ENCODE data around the gene CECR2. TPM values are rescaled to one million over a fixed set of nuclear protein-coding genes. Genes with fewer than 3 reads are reported as not detected.
A peak's percentile ranks its signal among the peaks of the same experiment; 100 is the strongest.

Gene CECR2
- total RNA-seq, 1 donor from 2014 or later = 67.8 TPM

DNA sequence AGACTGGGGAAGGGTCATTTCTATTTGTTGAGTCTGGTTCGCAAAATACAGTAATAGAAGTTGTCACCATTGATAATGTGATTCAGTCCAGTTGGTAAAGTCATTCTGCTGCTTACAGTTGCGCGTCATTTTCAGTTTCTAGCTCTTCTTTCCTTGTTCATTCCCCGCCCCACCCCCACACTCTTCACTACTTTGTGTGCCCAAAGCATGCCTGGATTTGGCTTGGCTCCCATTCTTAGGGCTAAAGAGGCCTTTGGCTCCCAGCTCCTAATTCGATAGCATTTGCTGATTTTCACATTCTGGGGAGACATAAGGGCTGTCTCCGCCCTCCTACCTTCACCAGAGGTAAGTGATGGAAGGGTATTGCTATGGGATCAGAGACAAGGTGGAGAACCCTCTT is 43.0 kb downstream of the CECR2 start:
- peak overlapping the region; percentile 78 for H3K27ac ChIP-seq

DNA sequence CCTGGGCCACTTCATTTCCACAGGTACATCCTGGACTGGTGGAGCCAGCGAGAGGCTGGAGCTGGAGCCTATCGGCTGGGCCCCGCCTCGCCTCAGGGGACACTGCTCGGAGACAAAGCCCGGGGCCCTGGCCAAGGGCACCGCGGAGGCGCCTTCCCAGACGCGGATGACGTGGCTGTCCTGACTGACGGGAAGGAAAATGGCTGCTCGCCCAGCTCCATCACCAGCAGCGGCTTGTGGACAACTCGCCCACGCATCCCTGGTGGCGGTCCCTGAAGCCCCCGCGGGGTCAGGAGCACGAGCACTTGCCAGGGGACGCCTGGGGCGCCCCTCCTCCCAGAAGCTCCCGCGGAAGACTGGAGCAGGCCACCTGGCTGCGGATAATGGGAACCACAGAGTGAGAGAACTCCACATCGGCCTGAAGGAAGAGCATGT is 49.6 kb downstream of the CECR2 start:
- H3K27ac ChIP-seq = peak overlapping the region; percentile 13
- peaks cover 100% of the 10 kb centered on the region for H3K79me2 ChIP-seq (ENCODE audit: low read depth)
- H4K20me1 ChIP-seq (ENCODE audit: low read depth) = peaks cover 98% of the 10 kb centered on the region
- Mint-ChIP-seq H3K9me3 (peaks cover 37% of the 10 kb centered on the region), H3K4me3 (no peak overlapping the region), H3K27me3 (ENCODE audit: insufficient read depth, low read depth) (peaks cover 5% of the 10 kb centered on the region), H3K4me1 (peaks cover 2% of the 10 kb centered on the region), H3K36me3 (peaks cover 38% of the 10 kb centered on the region), H3K27ac (no peak overlapping the region)
- no peak overlapping the region for H3K9ac ChIP-seq
- TF ChIP-seq, protein P1, sequence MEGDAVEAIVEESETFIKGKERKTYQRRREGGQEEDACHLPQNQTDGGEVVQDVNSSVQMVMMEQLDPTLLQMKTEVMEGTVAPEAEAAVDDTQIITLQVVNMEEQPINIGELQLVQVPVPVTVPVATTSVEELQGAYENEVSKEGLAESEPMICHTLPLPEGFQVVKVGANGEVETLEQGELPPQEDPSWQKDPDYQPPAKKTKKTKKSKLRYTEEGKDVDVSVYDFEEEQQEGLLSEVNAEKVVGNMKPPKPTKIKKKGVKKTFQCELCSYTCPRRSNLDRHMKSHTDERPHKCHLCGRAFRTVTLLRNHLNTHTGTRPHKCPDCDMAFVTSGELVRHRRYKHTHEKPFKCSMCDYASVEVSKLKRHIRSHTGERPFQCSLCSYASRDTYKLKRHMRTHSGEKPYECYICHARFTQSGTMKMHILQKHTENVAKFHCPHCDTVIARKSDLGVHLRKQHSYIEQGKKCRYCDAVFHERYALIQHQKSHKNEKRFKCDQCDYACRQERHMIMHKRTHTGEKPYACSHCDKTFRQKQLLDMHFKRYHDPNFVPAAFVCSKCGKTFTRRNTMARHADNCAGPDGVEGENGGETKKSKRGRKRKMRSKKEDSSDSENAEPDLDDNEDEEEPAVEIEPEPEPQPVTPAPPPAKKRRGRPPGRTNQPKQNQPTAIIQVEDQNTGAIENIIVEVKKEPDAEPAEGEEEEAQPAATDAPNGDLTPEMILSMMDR (IDR thresholded peaks at IDR 0.05) = no peak
- no peak for TF ChIP-seq EZH2phosphoT487 (IDR thresholded peaks at IDR 0.05)
- no peak for TF ChIP-seq EZH2 (IDR thresholded peaks at IDR 0.05)
- no peak overlapping the region for H3K4me3 ChIP-seq
- H2AFZ ChIP-seq (replicated peaks) = no peak overlapping the region
- no peak overlapping the region for H3K4me2 ChIP-seq
- DNase-seq (ENCODE audit: low spot score) = peak; percentile 9
- H3K4me1 ChIP-seq = peaks cover 32% of the 10 kb centered on the region
- no peaks in the 10 kb centered on the region for H3K36me3 ChIP-seq
- H3F3A ChIP-seq (ENCODE audit: low read depth) = peaks cover 14% of the 10 kb centered on the region
- H3K27me3 ChIP-seq = no peaks in the 10 kb centered on the region
- H3K9me3 ChIP-seq (ENCODE audit: low read depth) = no peaks in the 10 kb centered on the region

More for the DNA sequence above, 43.0 kb downstream of the CECR2 start:
- peaks cover 35% of the 10 kb centered on the region for H3F3A ChIP-seq (ENCODE audit: low read depth)
- Mint-ChIP-seq H3K27ac (peak overlapping the region; percentile 7), H3K36me3 (peaks cover 46% of the 10 kb centered on the region), H3K4me3 (no peak overlapping the region), H3K27me3 (ENCODE audit: insufficient read depth, low read depth) (peaks cover 2% of the 10 kb centered on the region), H3K4me1 (peaks cover 12% of the 10 kb centered on the region), H3K9me3 (peaks cover 16% of the 10 kb centered on the region)
- peak; percentile 45 for DNase-seq (ENCODE audit: low spot score)
- peaks cover 100% of the 10 kb centered on the region for H3K79me2 ChIP-seq (ENCODE audit: low read depth)
- no peak overlapping the region for H2AFZ ChIP-seq (replicated peaks)
- peaks cover 98% of the 10 kb centered on the region for H4K20me1 ChIP-seq (ENCODE audit: low read depth)
- H3K27me3 ChIP-seq = no peaks in the 10 kb centered on the region
- H3K9me3 ChIP-seq (ENCODE audit: low read depth) = no peaks in the 10 kb centered on the region
- H3K9ac ChIP-seq = no peak overlapping the region
- peaks cover 46% of the 10 kb centered on the region for H3K4me1 ChIP-seq
- H3K36me3 ChIP-seq = no peaks in the 10 kb centered on the region
- H3K4me3 ChIP-seq = no peak overlapping the region
- peak overlapping the region; percentile 67 for H3K4me2 ChIP-seq
- TF ChIP-seq EZH2phosphoT487 (IDR thresholded peaks at IDR 0.05) = no peak
- TF ChIP-seq EZH2 (IDR thresholded peaks at IDR 0.05) = no peak
- TF ChIP-seq, protein P1 (IDR thresholded peaks at IDR 0.05) = no peak

GRCh38 chr22:17419348-17419747 is 50.1 kb downstream of the CECR2 start:
- Histone ChIP-seq H3K36me3 (no peaks in the 10 kb centered on the region), H3K4me3 (no peak overlapping the region), H3F3A (ENCODE audit: low read depth) (peaks cover 14% of the 10 kb centered on the region), H2AFZ (replicated peaks) (no peak overlapping the region), H3K4me1 (peaks cover 32% of the 10 kb centered on the region), H3K27me3 (no peaks in the 10 kb centered on the region), H4K20me1 (ENCODE audit: low read depth) (peaks cover 98% of the 10 kb centered on the region), H3K9me3 (ENCODE audit: low read depth) (no peaks in the 10 kb centered on the region), H3K79me2 (ENCODE audit: low read depth) (peaks cover 100% of the 10 kb centered on the region), H3K9ac (no peak overlapping the region), H3K27ac (peak overlapping the region; percentile 13), H3K4me2 (no peak overlapping the region)
- H3K9me3 Mint-ChIP-seq = peaks cover 35% of the 10 kb centered on the region
- peaks cover 2% of the 10 kb centered on the region for H3K4me1 Mint-ChIP-seq
- H3K27me3 Mint-ChIP-seq (ENCODE audit: insufficient read depth, low read depth) = peaks cover 5% of the 10 kb centered on the region
- no peak for DNase-seq (ENCODE audit: low spot score)
- no peak overlapping the region for H3K27ac Mint-ChIP-seq
- TF ChIP-seq, protein P1 (IDR thresholded peaks at IDR 0.05) = no peak
- no peak for TF ChIP-seq EZH2phosphoT487 (IDR thresholded peaks at IDR 0.05)
- TF ChIP-seq EZH2 (IDR thresholded peaks at IDR 0.05) = no peak
- H3K36me3 Mint-ChIP-seq = peaks cover 39% of the 10 kb centered on the region
- H3K4me3 Mint-ChIP-seq = no peak overlapping the region

Measured in neural progenitor cell (in vitro differentiated cells).